ENCODE data around the gene CEND1.

The CEND1 gene

GRCh38 chr11:808427-809286, 18.8 kb upstream of the CEND1 start:
- DNase-seq (ENCODE audit: low spot score in 2 of 2) (no peak), ATAC-seq (no peak)
- H3K4me1 Mint-ChIP-seq, result peaks cover 36% of the 10 kb centered on the region

GRCh38 chr11:804599-804964, 14.7 kb upstream of the CEND1 start:
- Mint-ChIP-seq H3K27ac (peak overlapping the region; percentile 23), H3K9me3 (no peaks in the 10 kb centered on the region), H3K4me3 (peak overlapping the region; percentile 74), H3K4me1 (peaks cover 12% of the 10 kb centered on the region), H3K36me3 (peaks cover 7% of the 10 kb centered on the region)
- DNase-seq (ENCODE audit: low spot score in 2 of 2) (no peak), ATAC-seq (no peak)

More at GRCh38 chr11:808427-809286, 18.8 kb upstream of the CEND1 start:
- Mint-ChIP-seq H3K27ac (peak overlapping the region; percentile 97), H3K4me3 (peak overlapping the region; percentile 91), H3K36me3 (peaks cover 47% of the 10 kb centered on the region), H3K9me3 (no peaks in the 10 kb centered on the region)

GRCh38 chr11:803770-804598, 14.1 kb upstream of the CEND1 start:
- DNase-seq (ENCODE audit: low spot score in 2 of 2), result no peak
- H3K27ac Mint-ChIP-seq, result peak overlapping the region; percentile 23
- H3K4me3 Mint-ChIP-seq, result peak overlapping the region; percentile 74
- no peak for ATAC-seq
- peaks cover under 1% of the 10 kb centered on the region for H3K36me3 Mint-ChIP-seq
- H3K9me3 Mint-ChIP-seq, result no peaks in the 10 kb centered on the region
- H3K4me1 Mint-ChIP-seq, result peaks cover 12% of the 10 kb centered on the region

- Mint-ChIP-seq H3K9me3 (no peaks in the 10 kb centered on the region), H3K36me3 (no peaks in the 10 kb centered on the region), H3K27ac (no peak overlapping the region), H3K4me1 (peaks cover 12% of the 10 kb centered on the region), H3K4me3 (peak overlapping the region; percentile 74)
- no peak for DNase-seq (ENCODE audit: low spot score in 2 of 2)
- ATAC-seq, result no peak
Measured at GRCh38 chr11:803467-803742, 13.5 kb upstream of the CEND1 start.

- Mint-ChIP-seq H3K9me3 (no peaks in the 10 kb centered on the region), H3K4me1 (peaks cover 9% of the 10 kb centered on the region), H3K36me3 (no peaks in the 10 kb centered on the region), H3K4me3 (peak overlapping the region; percentile 74), H3K27ac (no peak overlapping the region)
- ATAC-seq (no peak), DNase-seq (ENCODE audit: low spot score in 2 of 2) (no peak)
Measured at GRCh38 chr11:802693-803466, 13.0 kb upstream of the CEND1 start.

GRCh38 chr11:802018-802617, 12.2 kb upstream of the CEND1 start:
- DNase-seq (ENCODE audit: low spot score in 2 of 2) (no peak), ATAC-seq (no peak)
- H3K27ac Mint-ChIP-seq, result no peak overlapping the region
- no peak overlapping the region for H3K4me3 Mint-ChIP-seq
- peaks cover 10% of the 10 kb centered on the region for H3K4me1 Mint-ChIP-seq
- peaks cover 4% of the 10 kb centered on the region for H3K36me3 Mint-ChIP-seq
- H3K9me3 Mint-ChIP-seq, result no peaks in the 10 kb centered on the region

GRCh38 chr11:801097-801780, 11.3 kb upstream of the CEND1 start:
- ATAC-seq (no peak), DNase-seq (ENCODE audit: low spot score in 2 of 2) (no peak)
- Mint-ChIP-seq H3K27ac (no peak overlapping the region), H3K4me3 (no peak overlapping the region), H3K9me3 (no peaks in the 10 kb centered on the region), H3K4me1 (peaks cover 19% of the 10 kb centered on the region), H3K36me3 (peaks cover 8% of the 10 kb centered on the region)

- no peak for DNase-seq (ENCODE audit: low spot score in 2 of 2)
- no peak overlapping the region for H3K4me3 Mint-ChIP-seq
Measured at GRCh38 chr11:800473-800872, 10.6 kb upstream of the CEND1 start.

GRCh38 chr11:799641-800316, 9.9 kb upstream of the CEND1 start:
- H3K36me3 Mint-ChIP-seq, result peaks cover 8% of the 10 kb centered on the region
- H3K4me1 Mint-ChIP-seq, result peaks cover 24% of the 10 kb centered on the region
- ATAC-seq, result no peak
- H3K27ac Mint-ChIP-seq, result no peak overlapping the region
- no peaks in the 10 kb centered on the region for H3K9me3 Mint-ChIP-seq
- H3K4me3 Mint-ChIP-seq, result no peak overlapping the region
- no peak for DNase-seq (ENCODE audit: low spot score in 2 of 2)

More at GRCh38 chr11:800473-800872, 10.6 kb upstream of the CEND1 start:
- no peaks in the 10 kb centered on the region for H3K9me3 Mint-ChIP-seq
- no peak for ATAC-seq
- no peak overlapping the region for H3K27ac Mint-ChIP-seq
- peaks cover 24% of the 10 kb centered on the region for H3K4me1 Mint-ChIP-seq
- peaks cover 8% of the 10 kb centered on the region for H3K36me3 Mint-ChIP-seq

GRCh38 chr11:798093-798713, 8.3 kb upstream of the CEND1 start, which contains the start of gene SLC25A22:
SLC25A22 (minus strand) TSS chr11:798281; CDS start chr11:795006, 3,275 bp downstream.
- peak within 1 kb of the TSS; percentile 86 for H3K4me3 Mint-ChIP-seq
- ATAC-seq (peak; percentile 70), DNase-seq (ENCODE audit: low spot score in 2 of 2) (peak; percentile 94 to 96)
- peaks cover 18% of the 10 kb centered on the region for H3K4me1 Mint-ChIP-seq
- no peaks in the 10 kb centered on the region for H3K9me3 Mint-ChIP-seq
- peak within 1 kb of the TSS; percentile 80 for H3K27ac Mint-ChIP-seq
- peaks cover 23% of the 10 kb centered on the region for H3K36me3 Mint-ChIP-seq

GRCh38 chr11:797296-798092, 7.6 kb upstream of the CEND1 start:
- Mint-ChIP-seq H3K9me3 (no peaks in the 10 kb centered on the region), H3K4me1 (peaks cover 18% of the 10 kb centered on the region), H3K36me3 (peaks cover 23% of the 10 kb centered on the region), H3K27ac (peak overlapping the region; percentile 80), H3K4me3 (peak overlapping the region; percentile 86)
- DNase-seq (ENCODE audit: low spot score in 2 of 2) (peak; percentile 56 to 90), ATAC-seq (peak; percentile 66)

GRCh38 chr11:796565-797295, 6.8 kb upstream of the CEND1 start:
- peak overlapping the region; percentile 86 for H3K4me3 Mint-ChIP-seq
- peaks cover 30% of the 10 kb centered on the region for H3K36me3 Mint-ChIP-seq

More at GRCh38 chr11:796565-797295, 6.8 kb upstream of the CEND1 start:
- ATAC-seq (no peak), DNase-seq (ENCODE audit: low spot score in 2 of 2) (no peak)
- Mint-ChIP-seq H3K27ac (peak overlapping the region; percentile 86), H3K4me1 (peaks cover 18% of the 10 kb centered on the region), H3K9me3 (no peaks in the 10 kb centered on the region)

Measured in stimulated activated effector memory CD8-positive, alpha-beta T cell treated with anti-CD3 and anti-CD28 coated beads, Interleukin-12 subunit alpha, Interleukin-12 subunit beta, amount 100 ng/mL, for 72 hours (primary cell).